Measurements from ENCODE around the gene JADE2. TPM values are rescaled to one million over a fixed set of nuclear protein-coding genes. Genes with fewer than 3 reads are reported as not detected.

The JADE2 gene
- polyA plus RNA-seq, 1 donor: 10.5 TPM

- DNase-seq: no peak
Measured at GRCh38 chr5:134529460-134529859, 4.0 kb downstream of the JADE2 start.

DNA sequence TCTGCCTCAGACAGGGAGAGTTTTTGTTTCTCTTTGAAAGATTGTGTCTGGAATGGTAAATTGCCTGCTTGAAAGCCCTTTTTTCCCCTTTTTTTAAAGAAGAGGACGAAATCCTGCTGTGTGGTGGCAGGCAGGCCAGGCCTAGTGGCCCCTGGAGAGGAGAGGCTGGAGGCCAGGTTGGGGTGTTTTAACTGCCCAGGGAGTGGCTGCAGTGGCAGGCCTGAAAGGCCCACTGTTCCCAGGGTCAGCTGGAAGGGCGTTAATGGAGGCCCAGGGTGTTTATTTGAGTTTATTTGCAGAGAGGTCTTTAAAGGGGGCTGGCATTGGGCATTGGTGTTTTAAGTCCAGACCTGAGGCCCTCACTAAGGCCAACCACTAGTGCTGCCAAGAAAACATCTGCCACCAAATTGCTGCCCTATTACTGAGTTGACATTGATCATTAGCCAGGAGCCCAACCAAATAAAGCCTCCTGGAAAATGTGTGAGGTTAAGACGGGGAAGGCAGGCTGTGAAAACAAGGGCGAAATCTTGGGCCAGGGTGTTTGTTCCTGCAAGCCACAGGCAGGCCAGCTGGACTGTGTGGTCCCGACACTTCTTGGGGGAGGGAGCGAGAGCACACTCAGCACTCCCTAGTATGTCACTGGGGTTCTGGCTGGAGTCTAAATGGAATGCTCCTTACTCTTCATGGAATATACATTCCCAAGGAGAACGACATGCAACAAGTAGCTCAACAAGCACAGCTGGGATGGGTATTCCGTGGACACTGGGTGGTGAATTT is 5.0 kb downstream of the JADE2 start:
- no peak for DNase-seq

DNA sequence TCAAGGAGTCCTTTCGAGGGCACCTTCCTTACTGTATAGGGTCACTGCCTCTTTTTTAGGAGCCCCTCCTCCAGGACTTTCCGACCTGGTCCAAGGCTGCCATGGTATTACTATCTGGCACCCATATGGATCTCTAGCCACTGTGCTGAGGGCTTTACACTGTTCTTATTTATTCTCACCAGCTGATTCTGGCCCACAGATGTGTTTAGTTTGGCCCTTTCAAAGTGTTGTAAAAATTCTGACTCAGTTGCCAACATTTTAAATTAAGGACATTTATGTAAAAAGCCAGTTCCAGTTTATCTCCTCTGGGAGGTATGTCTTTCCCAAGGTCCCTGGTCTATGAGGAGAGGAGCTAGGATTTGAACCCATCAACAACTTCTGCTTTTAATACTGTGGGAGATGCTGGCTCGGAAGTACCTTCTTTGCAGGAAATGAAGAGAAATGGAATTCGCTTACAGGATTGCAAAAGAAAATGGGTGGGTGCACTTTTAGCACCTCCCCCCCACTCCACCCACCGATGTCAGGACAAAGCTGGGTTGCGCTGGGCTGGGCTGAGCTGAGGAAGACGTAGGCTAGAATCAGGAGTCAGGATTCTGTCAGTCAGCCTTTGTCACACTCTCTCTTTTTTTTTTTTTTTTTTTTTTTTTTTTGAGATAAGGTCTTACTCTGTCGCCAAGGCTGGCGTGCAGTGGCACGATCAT is 7.8 kb downstream of the JADE2 start:
- DNase-seq: no peak

DNA sequence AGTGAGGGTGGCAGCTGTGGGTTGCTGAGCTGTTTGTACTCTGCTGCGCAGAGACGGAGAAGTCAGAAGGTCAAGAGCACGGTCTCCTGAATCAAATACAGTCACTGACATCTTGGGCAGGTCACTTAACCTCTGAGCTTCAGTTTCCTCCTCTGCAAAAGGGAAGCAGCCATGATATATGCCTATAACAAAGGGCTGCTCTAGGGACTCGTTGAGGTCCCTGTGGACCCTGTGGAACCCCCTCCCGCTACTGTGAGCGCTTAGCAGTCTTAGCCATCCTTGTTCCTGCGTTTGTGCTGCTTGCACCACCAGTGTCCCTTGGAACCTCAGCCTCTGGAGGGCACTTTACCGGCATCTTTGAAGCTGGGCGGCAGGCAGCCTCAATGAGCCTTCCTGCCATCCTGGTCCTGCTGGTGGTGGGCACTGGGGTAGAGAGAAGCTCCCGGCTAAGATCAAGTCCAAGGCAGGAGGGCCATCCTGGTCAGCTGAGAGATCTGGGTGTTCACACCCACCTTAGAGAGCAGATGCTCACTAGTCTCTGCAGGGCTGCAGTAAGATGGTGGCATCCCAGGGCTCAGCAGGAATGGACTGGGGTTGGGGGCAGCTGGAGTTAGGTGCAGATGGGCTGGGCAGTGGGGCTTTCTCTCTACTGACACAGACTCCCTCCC is 8.7 kb downstream of the JADE2 start:
- no peak for DNase-seq

DNA sequence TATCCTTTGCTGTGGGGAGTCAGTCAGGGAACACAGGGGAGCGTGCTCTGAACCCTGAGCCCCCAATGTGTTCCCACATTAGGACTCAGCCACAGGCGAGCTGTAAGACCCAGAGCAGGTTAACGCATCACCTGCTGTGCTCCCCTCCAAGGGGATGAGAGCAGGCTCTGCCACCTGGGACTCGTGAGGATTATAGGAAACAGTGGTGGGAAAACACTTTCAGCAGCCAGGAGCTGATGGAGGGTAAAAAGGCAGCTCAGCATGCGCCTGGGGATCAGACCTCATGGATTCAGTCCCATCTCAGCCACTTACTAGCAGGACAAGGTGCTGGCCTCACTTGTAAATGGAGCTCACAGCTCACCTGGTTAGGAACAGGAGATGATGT is 9.2 kb downstream of the JADE2 start:
- DNase-seq: no peak

DNA sequence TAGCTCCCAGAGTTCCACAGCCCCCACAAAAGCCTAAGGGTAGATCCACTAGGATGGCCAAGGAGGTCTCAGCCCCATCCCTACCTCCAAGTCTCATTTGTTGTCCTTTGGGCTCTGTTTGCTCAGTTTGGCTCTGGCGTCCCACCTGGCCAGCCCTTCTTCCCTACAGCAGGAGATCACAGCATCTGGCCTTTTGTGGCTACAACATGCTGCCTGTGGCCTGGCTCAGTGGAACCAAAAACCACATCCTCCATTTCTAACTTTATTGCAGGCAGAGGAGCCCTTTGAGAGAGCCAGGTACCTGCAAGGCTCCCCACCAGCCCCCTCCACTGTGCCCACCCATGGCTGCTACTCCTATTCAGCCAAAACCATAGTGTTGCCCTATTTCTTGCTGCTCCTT is 11.4 kb downstream of the JADE2 start:
- DNase-seq: no peak

DNA sequence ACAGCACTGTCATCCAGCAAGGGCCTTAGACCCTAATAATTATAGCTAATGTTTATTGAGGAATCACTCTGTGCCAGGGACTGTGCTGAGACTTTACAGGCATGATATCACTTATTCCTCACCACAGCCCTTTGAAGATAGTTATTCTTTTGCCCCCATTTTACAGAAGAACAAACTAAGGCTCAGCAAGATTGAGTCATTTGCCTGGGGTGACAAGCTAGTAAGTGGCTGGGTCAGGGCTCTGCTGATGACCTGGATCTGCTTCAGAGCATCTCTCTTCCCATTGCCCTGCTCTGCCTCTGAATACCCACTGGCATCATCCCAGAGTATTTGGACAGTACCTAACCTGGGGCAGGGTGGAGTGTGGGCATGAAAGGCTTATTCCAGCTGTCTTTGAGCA is 11.8 kb downstream of the JADE2 start:
- DNase-seq: no peak

GRCh38 chr5:134538296-134538695 is 12.8 kb downstream of the JADE2 start:
- DNase-seq: no peak

DNA sequence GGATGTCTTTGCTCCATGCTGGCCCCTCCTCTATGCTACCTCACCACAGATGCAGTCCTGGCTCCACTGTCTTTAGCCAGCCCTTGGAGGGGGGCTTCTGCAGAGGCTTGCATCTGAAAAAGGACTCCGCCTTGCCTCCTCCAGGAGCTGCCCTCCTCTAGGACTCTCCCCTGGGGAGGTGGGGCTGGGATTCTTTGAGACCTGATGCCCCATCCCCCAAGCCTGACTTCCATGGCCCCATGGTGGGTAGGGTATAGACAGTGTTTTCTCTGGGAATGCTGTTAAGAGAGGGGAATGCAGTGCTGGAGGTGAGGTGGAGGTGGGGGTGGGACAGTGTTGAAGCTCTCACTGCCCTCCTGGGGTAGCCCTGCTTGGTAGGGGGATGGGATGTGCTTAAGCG is 14.3 kb downstream of the JADE2 start:
- DNase-seq: no peak

DNA sequence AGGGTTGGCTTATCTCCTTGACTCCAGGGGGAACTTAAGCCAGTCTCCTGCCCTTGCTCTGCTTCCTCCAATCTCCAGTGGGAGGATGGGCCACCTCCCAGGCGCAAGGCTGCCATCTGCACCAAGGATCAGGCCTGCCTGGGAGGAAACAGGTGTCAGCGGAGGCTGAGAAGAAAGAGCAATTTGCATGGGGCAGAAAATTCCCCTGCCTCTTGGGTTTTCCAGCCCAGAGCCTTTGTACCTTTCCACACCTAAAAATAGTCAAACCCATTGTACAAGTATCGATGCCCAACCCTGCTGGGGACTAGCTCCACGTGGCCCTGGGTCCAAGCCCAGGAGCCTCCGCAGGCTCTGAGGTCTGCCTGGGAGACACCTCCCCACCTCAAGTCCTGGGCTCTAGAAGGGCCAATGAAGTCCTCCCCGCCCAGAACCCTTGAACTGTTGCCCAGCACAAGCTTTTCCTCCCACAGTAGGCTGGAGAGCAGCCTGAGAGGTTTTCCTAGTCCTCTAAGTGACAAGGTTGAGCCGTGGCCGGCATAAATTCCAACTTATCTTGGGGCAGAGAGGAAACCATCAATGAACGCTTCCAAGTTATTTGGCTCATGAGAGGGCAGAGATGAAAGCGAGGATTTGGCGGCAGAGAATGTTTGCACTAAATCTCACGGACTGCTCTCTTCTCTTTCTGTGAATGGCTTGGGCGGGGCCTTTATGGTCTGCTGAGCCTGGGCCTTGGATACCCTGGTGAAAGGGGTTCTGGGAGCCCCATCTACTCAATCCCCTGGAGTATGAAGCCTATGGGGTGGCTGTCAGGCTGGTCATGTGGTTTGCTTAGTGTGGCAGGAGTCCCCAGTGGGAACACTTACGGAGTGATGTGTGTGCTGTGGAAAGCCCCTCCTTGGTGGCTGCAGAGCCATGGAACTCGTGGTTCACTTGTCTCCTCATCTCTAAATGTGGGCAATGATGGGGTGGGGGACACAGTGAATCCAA is 15.6 kb downstream of the JADE2 start:
- DNase-seq: no peak

GRCh38 chr5:134541736-134542376 is 16.4 kb downstream of the JADE2 start:
- no peak for DNase-seq

- no peak for DNase-seq
Measured at GRCh38 chr5:134543820-134544614, 18.5 kb downstream of the JADE2 start.

DNA sequence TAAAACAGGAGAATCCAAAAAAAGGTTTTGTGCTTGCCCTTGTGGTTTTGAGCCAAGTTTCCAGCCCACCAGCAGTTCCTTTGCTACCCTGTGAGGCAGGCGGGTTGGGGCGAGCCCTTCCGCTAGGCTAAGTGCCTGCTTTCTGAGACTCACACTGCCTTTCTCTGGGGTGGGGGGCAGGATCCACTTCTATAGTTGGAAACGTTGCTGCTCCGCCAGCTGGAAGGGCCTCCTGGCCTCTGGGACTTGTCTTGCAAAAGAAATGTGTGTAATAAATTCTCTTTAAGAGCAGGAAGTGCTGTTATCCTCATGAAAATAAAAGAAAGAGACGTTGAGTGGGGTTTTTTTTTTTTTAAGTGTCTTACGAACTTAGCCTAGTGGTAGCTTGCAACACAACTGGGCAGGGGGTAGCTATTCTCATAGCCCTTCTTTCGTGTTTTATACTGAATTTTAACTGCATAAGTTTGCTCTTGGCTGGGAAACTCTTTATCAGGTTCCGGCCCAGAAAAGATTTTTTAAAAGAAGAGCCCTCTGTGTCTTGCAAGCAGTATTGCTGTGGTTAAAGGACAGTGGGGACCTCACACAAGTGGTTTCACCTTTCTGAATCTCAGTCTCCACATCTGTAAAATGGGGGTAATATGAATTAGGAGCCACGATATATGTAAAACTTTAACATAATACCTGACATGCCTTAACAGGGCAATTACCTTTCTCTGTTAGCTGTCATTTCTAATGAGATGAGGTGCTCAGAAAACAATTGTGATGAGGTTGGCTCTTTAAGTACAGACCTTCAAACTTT is 19.8 kb downstream of the JADE2 start:
- DNase-seq: no peak

DNA sequence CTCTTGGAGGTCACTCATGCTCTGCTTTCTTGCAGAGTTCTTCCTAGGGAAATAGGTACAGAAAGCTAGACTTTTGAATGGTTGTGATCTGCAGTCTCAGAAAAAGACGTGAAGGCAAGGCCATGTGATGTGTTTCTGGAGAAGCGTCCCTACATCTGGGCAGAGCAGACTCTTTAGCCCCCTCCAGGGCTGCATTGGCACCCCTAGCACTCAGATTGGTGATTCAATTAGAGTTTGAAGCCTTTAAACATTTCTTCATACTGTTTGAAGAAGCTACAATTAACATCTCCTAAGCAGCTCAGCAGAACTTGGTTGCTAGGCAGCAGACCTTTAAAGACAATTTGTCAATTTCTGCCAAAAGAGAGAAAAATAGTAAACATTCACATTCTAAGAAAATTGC is 21.6 kb downstream of the JADE2 start:
- no peak for DNase-seq

DNA sequence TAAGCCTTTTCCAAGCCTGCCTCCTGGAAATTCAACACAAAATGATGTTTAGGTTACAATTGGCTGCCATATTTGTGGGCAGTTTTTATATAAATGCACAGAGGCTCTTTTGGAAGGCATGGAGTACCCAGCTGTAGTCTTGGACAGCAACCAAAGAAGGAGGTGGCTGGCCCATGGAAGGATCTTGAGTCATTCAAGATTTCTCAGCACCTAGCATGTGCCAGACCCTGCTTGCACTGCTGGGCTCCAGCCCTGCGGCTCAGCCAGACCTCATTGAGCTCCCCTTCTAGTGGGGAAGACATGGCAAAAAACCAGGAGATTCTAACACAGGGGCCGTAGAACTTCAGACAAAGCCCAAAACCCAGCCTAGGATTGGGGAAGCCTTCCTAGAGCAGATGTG is 22.1 kb downstream of the JADE2 start:
- DNase-seq: no peak

GRCh38 chr5:134547999-134548658 is 22.7 kb downstream of the JADE2 start:
- no peak for DNase-seq

GRCh38 chr5:134549714-134550113 is 24.2 kb downstream of the JADE2 start:
- DNase-seq: no peak

DNA sequence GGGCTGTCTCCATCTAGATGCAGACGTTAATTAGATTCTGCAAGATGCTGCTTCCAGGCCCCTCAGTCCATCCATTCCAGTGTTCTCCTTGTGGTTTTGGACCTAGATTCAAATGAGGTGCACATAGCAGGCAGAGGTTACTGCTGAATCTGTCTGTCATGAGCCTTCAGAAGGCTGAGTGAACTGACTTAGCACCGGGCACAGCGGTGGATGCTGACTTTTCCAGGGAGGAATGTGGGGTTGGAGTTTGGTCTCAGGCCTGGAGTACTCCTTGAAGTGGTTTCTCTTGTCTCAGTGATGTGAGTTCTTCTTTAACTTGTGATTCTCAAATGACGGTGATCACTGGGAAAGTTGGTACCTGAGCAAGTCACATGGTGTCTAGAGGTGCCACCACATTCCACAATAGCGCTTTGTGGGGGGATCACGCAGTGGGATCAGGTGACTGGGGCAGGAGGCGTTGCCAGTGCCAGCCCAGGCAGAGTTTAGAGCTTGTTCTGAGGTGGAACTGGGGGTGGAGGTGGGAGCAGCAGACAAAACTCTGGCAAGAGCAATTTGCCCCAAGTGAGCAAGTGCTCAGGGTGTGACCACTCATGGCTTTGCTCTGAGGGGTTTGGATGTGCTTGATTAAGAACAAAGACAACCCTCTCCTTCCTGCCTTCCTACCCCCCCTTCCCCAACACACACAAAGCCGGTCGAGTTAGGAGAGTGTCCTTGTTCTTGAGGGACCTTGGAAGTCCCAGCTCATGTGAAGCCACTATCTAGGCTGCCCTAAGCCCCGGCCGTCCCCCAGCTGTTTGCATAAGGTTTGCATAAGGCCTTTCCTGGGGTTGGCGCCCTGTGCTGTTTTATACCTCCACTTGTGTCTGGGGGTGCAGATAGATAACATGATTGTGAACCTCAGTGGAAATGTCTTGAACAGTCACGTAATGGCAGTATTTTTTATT is 25.1 kb downstream of the JADE2 start:
- no peak for DNase-seq

Data from left kidney (tissue), 2 donors.